ENCODE data around the gene CCDC142.

DNA sequence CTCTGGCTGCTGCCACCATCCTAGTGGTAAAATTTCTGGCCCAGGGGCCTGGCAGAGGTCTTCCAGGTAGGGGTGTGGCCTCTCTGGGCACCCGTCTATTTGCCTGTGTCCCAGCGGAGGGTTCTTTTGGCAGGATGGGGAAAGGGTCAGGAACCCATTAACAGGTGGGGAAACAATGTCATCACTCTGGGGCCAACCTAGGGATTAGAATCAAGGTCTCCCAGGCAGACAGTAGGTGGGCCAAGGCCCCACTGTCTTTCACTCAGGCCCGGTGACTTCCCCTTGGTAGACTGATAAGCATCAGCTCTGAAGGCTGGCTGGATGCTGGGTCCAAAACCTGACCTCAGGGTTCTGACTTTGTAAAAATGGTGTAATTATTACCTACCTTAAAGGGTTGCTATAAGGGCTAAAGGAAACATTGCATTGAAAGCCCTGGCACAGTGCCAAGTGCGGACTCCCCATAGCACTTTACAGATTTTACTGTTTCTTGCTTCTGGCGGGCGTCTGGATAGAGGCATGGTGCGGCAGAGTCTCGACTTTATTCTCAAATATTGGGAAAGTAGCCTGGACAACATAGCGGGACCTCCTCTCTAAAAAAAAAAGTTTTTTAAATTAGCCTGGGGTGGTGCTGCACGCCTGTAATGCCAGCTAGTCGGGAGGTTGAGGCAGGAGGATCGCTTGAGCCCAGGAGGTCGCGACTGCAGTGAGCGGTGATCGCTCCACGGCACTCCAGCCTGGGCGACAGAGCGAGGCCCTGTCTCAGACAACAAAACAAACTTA is 14.4 kb upstream of the CCDC142 start:
- TF ChIP-seq, protein P1, sequence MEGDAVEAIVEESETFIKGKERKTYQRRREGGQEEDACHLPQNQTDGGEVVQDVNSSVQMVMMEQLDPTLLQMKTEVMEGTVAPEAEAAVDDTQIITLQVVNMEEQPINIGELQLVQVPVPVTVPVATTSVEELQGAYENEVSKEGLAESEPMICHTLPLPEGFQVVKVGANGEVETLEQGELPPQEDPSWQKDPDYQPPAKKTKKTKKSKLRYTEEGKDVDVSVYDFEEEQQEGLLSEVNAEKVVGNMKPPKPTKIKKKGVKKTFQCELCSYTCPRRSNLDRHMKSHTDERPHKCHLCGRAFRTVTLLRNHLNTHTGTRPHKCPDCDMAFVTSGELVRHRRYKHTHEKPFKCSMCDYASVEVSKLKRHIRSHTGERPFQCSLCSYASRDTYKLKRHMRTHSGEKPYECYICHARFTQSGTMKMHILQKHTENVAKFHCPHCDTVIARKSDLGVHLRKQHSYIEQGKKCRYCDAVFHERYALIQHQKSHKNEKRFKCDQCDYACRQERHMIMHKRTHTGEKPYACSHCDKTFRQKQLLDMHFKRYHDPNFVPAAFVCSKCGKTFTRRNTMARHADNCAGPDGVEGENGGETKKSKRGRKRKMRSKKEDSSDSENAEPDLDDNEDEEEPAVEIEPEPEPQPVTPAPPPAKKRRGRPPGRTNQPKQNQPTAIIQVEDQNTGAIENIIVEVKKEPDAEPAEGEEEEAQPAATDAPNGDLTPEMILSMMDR (IDR thresholded peaks at IDR 0.05) = no peak
- no peak for TF ChIP-seq POLR2A (IDR thresholded peaks at IDR 0.05)
